ENCODE data around the gene PCK2. TPM values are rescaled to one million over a fixed set of nuclear protein-coding genes. Genes with fewer than 3 reads are reported as not detected.

PCK2 gene
- total and polyA plus RNA-seq, 2 of the 13 experiments (the other 11 are each of a cell fraction or from before 2014, with no cell fraction given): 129 to 272 TPM

GRCh38 chr14:24115422-24116127, 21.5 kb downstream of the PCK2 start (continued):
- TF ChIP-seq ZNF670 (CRISPR knock-in tag; IDR thresholded peaks at IDR 0.05; ENCODE audit: borderline replicate concordance) (no peak), SMARCE1 (IDR thresholded peaks at IDR 0.05; ENCODE audit: borderline replicate concordance) (peak; percentile 20; the same call in 1 of the 2 replicates), RFX1 (IDR thresholded peaks at IDR 0.05) (no peak), FOSL2 (CRISPR knock-in tag; IDR thresholded peaks at IDR 0.05) (no peak), CHCHD3 (CRISPR knock-in tag; IDR thresholded peaks at IDR 0.05) (peak; percentile 30; the same call in 1 of the 2 replicates), ZNF17 (CRISPR knock-in tag; IDR thresholded peaks at IDR 0.05) (peak; percentile 86; the same call in 1 of the 2 replicates), ZNF740 (CRISPR knock-in tag; IDR thresholded peaks at IDR 0.05) (no peak; the same call in 1 of the 2 replicates), RBAK (CRISPR knock-in tag; IDR thresholded peaks at IDR 0.05) (peak; percentile 71; the same call in 1 of the 2 replicates), REXO4 (CRISPR knock-in tag; IDR thresholded peaks at IDR 0.05; ENCODE audit: borderline replicate concordance) (no peak), MLXIP (CRISPR knock-in tag; IDR thresholded peaks at IDR 0.05; ENCODE audit: borderline replicate concordance) (no peak), GLI4 (CRISPR knock-in tag; IDR thresholded peaks at IDR 0.05; ENCODE audit: borderline replicate concordance) (peak; percentile 12; the same call in 1 of the 2 replicates), PHF8 (CRISPR knock-in tag; IDR thresholded peaks at IDR 0.05) (no peak), KMT2A (CRISPR knock-in tag; IDR thresholded peaks at IDR 0.05) (peak; percentile 58; the same call in 1 of the 2 replicates), CBFB (CRISPR knock-in tag; IDR thresholded peaks at IDR 0.05) (no peak), ZNF143 (CRISPR knock-in tag; IDR thresholded peaks at IDR 0.05) (0 out of 2 replicates have a peak, but pooled peaks have one; percentile 24), TAF15 (IDR thresholded peaks at IDR 0.05; ENCODE audit: low read depth, low read length, poor library complexity, severe bottlenecking) (no peak), ZSCAN5A (CRISPR knock-in tag; IDR thresholded peaks at IDR 0.05; ENCODE audit: borderline replicate concordance) (no peak; the same call in 1 of the 2 replicates)
- TF ChIP-seq, protein P1, sequence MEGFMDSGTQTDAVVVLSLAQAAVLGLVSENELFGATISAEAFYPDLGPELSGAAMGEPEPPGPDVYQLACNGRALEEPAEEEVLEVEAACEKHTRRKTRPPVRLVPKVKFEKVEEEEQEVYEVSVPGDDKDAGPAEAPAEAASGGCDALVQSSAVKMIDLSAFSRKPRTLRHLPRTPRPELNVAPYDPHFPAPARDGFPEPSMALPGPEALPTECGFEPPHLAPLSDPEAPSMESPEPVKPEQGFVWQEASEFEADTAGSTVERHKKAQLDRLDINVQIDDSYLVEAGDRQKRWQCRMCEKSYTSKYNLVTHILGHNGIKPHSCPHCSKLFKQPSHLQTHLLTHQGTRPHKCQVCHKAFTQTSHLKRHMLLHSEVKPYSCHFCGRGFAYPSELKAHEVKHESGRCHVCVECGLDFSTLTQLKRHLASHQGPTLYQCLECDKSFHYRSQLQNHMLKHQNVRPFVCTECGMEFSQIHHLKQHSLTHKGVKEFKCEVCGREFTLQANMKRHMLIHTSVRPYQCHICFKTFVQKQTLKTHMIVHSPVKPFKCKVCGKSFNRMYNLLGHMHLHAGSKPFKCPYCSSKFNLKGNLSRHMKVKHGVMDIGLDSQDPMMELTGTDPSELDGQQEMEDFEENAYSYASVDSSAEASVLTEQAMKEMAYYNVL (CRISPR knock-in tag; IDR thresholded peaks at IDR 0.05; ENCODE audit: borderline replicate concordance): no peak
- TF ChIP-seq, protein P2, sequence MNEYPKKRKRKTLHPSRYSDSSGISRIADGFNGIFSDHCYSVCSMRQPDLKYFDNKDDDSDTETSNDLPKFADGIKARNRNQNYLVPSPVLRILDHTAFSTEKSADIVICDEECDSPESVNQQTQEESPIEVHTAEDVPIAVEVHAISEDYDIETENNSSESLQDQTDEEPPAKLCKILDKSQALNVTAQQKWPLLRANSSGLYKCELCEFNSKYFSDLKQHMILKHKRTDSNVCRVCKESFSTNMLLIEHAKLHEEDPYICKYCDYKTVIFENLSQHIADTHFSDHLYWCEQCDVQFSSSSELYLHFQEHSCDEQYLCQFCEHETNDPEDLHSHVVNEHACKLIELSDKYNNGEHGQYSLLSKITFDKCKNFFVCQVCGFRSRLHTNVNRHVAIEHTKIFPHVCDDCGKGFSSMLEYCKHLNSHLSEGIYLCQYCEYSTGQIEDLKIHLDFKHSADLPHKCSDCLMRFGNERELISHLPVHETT (CRISPR knock-in tag; conservative IDR thresholded peaks at IDR 0.05): no peak
- TF ChIP-seq, protein P3, sequence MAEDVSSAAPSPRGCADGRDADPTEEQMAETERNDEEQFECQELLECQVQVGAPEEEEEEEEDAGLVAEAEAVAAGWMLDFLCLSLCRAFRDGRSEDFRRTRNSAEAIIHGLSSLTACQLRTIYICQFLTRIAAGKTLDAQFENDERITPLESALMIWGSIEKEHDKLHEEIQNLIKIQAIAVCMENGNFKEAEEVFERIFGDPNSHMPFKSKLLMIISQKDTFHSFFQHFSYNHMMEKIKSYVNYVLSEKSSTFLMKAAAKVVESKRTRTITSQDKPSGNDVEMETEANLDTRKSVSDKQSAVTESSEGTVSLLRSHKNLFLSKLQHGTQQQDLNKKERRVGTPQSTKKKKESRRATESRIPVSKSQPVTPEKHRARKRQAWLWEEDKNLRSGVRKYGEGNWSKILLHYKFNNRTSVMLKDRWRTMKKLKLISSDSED (CRISPR knock-in tag; IDR thresholded peaks at IDR 0.05): no peak
